Inflammatory macrophage (primary cell): Measurements from ENCODE around the gene ABO.
"Not testable (repeated sequence)": the region's sequence is repeated elsewhere in the genome, so short reads cannot be mapped to it uniquely, and the experiment has no call there.

ENCODE experiments used
- DNase-seq, 2 donors: peaks; one replicate each; pipeline ENCODE4 v3.0.0-alpha.2; 2020 to 2022

ABO gene

DNA sequence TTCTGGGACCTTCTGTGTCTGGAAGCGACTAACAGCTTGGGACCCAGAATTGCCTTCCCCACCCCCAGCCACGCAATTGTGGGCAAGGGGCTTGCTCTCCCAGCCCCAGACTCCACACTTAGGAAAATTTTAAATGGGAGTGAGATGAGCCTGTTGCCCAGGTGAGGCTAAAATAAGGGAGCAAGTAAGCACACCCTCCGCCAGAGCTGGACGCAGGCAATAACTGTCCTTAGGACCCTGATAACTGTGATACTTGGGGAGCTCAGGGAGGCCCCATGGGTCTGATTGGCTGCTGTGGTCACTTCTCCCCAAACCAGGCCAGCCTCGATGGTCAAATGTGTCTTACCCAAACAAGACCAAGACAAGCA is 13.3 kb downstream of the ABO start:
- DNase-seq: no peak

DNA sequence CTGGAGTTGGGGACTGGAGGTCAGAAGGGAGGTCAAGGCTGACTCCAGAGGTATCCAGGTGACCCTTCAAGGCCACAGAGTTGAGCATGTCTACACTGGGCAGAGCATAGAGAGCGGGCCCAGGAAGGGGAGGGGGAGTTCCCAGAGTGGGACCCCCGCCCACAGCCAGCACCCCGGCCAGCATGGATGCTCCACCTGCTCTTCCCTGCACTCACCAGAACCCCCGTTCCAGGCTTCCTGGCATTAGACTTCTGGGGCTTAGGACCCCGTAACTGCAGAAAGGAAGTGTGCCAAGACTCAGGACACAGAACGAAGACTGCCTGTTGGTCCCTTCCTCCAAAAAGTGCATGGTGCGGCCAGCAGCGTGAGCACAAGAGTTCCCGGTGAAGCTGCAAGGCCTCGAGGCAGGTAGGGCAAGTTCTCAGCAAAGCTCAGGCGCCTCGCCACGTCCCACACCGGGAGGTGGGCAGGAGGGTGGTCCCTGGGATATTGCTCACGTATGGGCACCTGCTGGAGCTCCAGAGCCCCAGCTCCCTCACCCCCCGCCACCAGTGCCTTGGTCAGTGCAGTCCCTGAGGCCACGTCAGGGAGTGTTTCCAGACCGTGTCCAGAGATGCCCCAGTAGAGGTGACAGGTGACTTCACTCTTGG is 13.8 kb downstream of the ABO start:
- DNase-seq: no peak

GRCh38 chr9:133260334-133261102 is 14.5 kb downstream of the ABO start:
- DNase-seq: no peak

DNA sequence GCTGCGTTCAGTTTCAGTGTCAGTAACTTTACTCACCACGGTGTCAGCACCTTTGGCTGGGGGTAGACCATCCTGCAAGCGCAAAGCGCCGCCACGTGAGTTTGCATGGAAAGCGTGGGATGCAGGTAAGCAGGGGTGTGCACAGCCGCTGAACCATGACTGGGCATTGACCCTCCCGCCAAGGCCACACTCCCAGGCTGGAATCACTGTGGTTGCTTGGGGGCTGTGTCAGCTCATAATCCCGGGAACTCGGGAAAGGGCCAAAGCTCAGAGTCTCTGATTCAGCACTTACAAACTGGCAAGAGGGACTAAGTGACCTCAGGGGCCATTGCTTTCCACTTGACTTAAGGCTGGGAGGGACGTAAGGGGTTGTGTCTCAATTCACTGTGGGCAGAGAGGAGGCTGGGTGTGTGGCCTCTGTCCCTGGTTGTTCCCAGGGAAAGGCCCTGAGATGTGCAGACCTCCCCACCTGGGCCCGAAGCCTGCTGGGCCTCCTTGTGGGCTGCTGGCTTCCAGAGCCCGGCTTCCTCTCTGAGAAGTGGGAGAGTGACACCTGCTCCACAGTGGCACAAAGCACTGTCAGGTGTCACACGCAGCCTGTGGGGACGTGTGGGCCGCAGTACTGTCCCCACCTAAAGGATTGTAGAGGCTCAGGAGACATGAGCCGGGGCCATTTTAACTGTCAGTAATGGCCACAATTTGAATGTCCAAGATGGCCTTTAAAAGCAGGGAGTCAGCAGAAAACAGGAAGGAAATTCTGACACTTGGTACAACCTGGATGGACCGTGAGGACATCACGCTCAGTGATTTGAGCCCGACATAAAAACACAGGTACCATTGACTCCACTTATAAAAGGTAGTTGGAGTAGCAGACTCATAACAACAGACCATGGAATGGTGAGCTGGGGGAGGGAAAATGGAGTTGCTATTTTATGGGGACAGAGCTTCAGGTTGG is 16.7 kb downstream of the ABO start:
- no peak for DNase-seq

GRCh38 chr9:133257465-133257956 is 17.5 kb downstream of the ABO start:
- no peak for DNase-seq

- DNase-seq: no peak
Measured at GRCh38 chr9:133256686-133257091, 18.3 kb downstream of the ABO start.

DNA sequence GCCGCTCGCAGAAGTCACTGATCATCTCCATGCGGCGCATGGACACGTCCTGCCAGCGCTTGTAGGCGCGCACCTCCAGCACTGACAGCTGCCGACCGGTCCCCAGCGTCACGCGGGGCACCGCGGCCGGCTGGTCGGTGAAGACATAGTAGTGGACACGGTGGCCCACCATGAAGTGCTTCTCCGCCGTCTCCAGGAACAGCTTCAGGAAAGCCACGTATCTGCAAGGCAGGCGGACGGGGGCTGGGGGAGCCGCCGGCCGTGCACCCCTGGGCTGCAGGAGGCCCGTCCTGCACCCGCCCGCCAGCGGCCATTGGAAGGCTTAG is 18.9 kb downstream of the ABO start:
- no peak for DNase-seq

GRCh38 chr9:133255371-133256135 is 19.4 kb downstream of the ABO start:
- no peak for DNase-seq

- no peak for DNase-seq
Measured at GRCh38 chr9:133254471-133254870, 20.5 kb downstream of the ABO start.

GRCh38 chr9:133253268-133253667 is 21.7 kb downstream of the ABO start:
- no peak for DNase-seq

GRCh38 chr9:133252301-133253020 is 22.5 kb downstream of the ABO start:
- DNase-seq: no peak

- no peak for DNase-seq
Measured at GRCh38 chr9:133251773-133252172, 23.2 kb downstream of the ABO start.

DNA sequence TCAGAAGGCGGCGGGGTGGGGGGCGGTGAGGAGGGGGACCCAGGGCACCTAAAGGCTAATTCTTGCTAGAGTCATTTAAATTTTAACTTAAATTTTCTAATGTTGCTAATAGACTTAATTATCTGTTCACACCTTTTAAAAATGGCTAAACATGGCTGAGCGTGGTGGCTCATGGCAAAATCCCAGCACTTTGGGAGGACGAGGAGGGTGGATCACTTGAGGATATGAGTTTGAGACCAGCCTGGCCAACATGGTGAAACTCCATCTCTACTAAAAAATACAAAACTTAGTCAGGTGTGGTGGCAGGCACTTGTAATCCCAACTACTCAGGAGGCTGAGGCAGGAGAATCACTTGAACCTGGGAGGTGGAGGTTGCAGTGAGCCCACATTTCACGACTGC is 23.8 kb downstream of the ABO start:
- not testable (repeated sequence) for DNase-seq

- no peak for DNase-seq
Measured at GRCh38 chr9:133250741-133251170, 24.2 kb downstream of the ABO start.

DNA sequence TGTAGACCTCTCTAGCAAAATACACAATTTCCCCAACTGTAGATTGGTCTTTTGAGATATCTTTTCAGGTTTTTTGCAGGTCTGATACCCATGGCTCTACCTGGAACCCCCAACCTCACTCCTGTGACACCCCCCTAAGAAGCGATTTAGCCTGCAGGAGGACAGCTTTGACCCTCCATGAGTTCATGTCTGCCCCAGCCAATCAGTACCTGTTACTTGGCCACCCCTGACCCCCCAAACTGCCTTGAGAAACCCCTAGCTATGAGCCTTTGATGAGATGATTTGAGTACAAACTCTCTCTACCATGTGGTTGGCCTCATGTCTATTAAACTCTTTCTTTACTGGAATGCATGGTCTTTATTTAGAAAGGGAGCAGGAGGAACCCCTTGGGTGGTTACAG is 25.7 kb downstream of the ABO start:
- DNase-seq: no peak

DNA sequence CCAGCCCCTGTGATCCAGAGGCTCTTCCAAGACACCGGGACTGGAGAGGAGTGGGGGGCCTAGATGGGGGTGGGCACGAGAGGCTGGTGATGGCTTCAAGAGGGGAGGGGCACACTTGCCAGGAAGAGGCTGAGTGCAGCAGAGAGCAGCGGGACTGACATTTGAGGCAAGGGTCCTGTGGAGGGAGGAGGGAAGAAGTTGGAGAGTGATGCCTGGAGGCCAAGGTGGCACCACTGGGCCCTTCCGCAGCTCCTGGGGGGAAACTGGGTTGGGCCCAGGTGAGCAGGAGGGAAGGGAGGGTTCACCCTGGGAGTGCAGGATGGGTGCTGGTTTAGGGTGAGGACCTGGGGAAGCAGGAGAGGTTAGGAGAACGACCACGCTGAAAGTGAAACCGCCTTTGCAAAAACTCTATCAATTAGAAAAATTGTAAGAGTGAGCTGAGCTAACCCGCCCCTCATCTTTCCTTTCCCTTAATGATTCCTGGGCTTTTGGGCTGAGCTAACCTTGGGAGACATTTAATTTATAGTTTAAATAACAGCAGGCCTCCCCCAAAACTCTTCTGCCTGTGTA is 26.2 kb downstream of the ABO start:
- no peak for DNase-seq

- no peak for DNase-seq
Measured at GRCh38 chr9:133247632-133248031, 27.4 kb downstream of the ABO start.

GRCh38 chr9:133246991-133247390 is 28.0 kb downstream of the ABO start:
- no peak for DNase-seq

GRCh38 chr9:133246562-133246961 is 28.4 kb downstream of the ABO start:
- DNase-seq: no peak

GRCh38 chr9:133242991-133243390 is 32.0 kb downstream of the ABO start:
- no peak for DNase-seq

DNA sequence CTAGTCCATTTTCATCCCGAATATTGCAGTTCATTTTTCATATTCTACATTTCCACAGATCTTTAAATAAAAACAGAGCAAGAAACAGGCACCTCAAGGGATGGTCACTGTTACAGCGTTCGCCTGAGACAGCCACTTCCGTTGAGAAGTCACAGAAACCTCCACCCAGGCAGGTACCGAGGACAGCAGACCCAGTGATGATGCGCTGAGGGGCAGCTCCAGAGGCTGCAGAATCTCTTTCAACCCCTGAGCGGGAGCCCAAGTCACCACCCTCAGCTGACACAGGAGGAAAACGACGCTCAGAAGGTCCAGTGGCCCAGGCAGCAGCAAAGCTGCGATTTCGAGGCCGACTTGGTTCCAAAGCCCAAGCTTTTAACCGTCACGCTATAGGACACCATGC is 32.8 kb downstream of the ABO start:
- DNase-seq: no peak
